SK-N-SH (cell line): ENCODE data around the gene HSPB1.
"Not testable (repeated sequence)": the region's sequence is repeated elsewhere in the genome, so short reads cannot be mapped to it uniquely, and the experiment has no call there.

ENCODE experiments used
- CHD2 ChIP-seq: fragments of 150-350 bp; IDR thresholded peaks from 2 replicates; pipeline ENCODE4 v1.6.1; 2018; ENCODE audit warnings: low read length; ENCODE audit not compliant: partially characterized antibody
- CTCF ChIP-seq: fragments of 200-600 bp; sonication (generic); IDR thresholded peaks from 2 replicates; pipeline ENCODE4 v1.6.1; 2017; ENCODE audit warnings: antibody characterized with exemption, mild to moderate bottlenecking, moderate library complexity
- FOXM1 ChIP-seq: IDR thresholded peaks from 2 replicates; pipeline ENCODE4 v1.4.0; 2012; ENCODE audit warnings: low read depth, mild to moderate bottlenecking
- RCOR1 ChIP-seq: fragments of 150-350 bp; IDR thresholded peaks from 2 replicates; pipeline ENCODE4 v1.6.1; 2017; ENCODE audit warnings: antibody characterized with exemption, low read length
- REST ChIP-seq: IDR thresholded peaks from 2 replicates; pipeline ENCODE4 v1.6.1; 2012; ENCODE audit warnings: mild to moderate bottlenecking, low read depth, low read length, moderate library complexity
- RFX5 ChIP-seq: IDR thresholded peaks from 2 replicates; pipeline ENCODE4 v1.6.1; 2012; ENCODE audit warnings: mild to moderate bottlenecking, improper control_type of control experiment, low read length
- SMC3 ChIP-seq: IDR thresholded peaks from 2 replicates; pipeline ENCODE4 v1.6.1; 2012; ENCODE audit warnings: low read depth, low read length, improper control_type of control experiment
- TAF1 ChIP-seq: IDR thresholded peaks from 2 replicates; pipeline ENCODE4 v1.6.1; 2012; ENCODE audit warnings: low read depth, mild to moderate bottlenecking, low read length, moderate library complexity, borderline replicate concordance
- TEAD4 ChIP-seq: IDR thresholded peaks from 2 replicates; pipeline ENCODE4 v1.4.0; 2012; ENCODE audit warnings: mild to moderate bottlenecking, borderline replicate concordance; ENCODE audit not compliant: insufficient read depth
- USF1 ChIP-seq: IDR thresholded peaks from 2 replicates; pipeline ENCODE4 v1.4.0; 2012; ENCODE audit warnings: low read depth, borderline replicate concordance
- USF2 ChIP-seq: fragments of 150-350 bp; IDR thresholded peaks from 2 replicates; pipeline ENCODE4 v1.6.1; 2017; ENCODE audit warnings: antibody characterized with exemption, low read length, low read depth, borderline replicate concordance
- ZBTB33 ChIP-seq: IDR thresholded peaks from 2 replicates; pipeline ENCODE4 v1.4.0; 2012; ENCODE audit warnings: low read depth, borderline replicate concordance

- not testable (repeated sequence) for TF ChIP-seq CTCF, TAF1, USF2, CHD2, FOXM1, RCOR1, REST, TEAD4, USF1, RFX5, ZBTB33, SMC3
Observed at GRCh38 chr7:76314740-76315139, 12.3 kb downstream of the HSPB1 start.
